Fibroblast of peridontal ligament (primary cell): ENCODE data around the gene GRID1.
"Not testable (repeated sequence)": the region's sequence is repeated elsewhere in the genome, so short reads cannot be mapped to it uniquely, and the experiment has no call there.

Source experiments
- DNase-seq: peaks from one replicate; pipeline ENCODE4 v3.0.0-alpha.2; 2010; ENCODE audit errors: extremely low read depth

The GRID1 gene

GRCh38 chr10:85720931-85721590 is 645.5 kb downstream of the GRID1 start:
- no peak for DNase-seq

GRCh38 chr10:85719408-85719807 is 647.2 kb downstream of the GRID1 start:
- no peak for DNase-seq

GRCh38 chr10:85713885-85714284 is 652.7 kb downstream of the GRID1 start:
- DNase-seq, result no peak

GRCh38 chr10:85702768-85703167 is 663.8 kb downstream of the GRID1 start:
- no peak for DNase-seq

GRCh38 chr10:85699066-85699465 is 667.5 kb downstream of the GRID1 start:
- not testable (repeated sequence) for DNase-seq

- no peak for DNase-seq
These were observed 669.7 kb downstream of the GRID1 start for GRCh38 chr10:85696893-85697292.

GRCh38 chr10:85682621-85683020 is 684.0 kb downstream of the GRID1 start:
- no peak for DNase-seq

- DNase-seq, result no peak
These were observed 686.9 kb downstream of the GRID1 start for GRCh38 chr10:85679710-85680109.

- DNase-seq, result no peak
These were observed 687.5 kb downstream of the GRID1 start for GRCh38 chr10:85679061-85679460.

- DNase-seq, result no peak
These were observed 691.7 kb downstream of the GRID1 start for GRCh38 chr10:85674851-85675250.

- DNase-seq, result no peak
These were observed 693.3 kb downstream of the GRID1 start for GRCh38 chr10:85673270-85673669.

- DNase-seq, result no peak
These were observed 695.1 kb downstream of the GRID1 start for GRCh38 chr10:85671530-85671929.

- DNase-seq, result no peak
These were observed 698.1 kb downstream of the GRID1 start for GRCh38 chr10:85668522-85668921.

GRCh38 chr10:85667638-85668233 is 698.9 kb downstream of the GRID1 start:
- no peak for DNase-seq

- no peak for DNase-seq
These were observed 699.6 kb downstream of the GRID1 start for GRCh38 chr10:85666987-85667386.

GRCh38 chr10:85666102-85666501 is 700.5 kb downstream of the GRID1 start:
- DNase-seq, result no peak

- no peak for DNase-seq
These were observed 700.9 kb downstream of the GRID1 start for GRCh38 chr10:85665681-85666080.

GRCh38 chr10:85665078-85665477 is 701.5 kb downstream of the GRID1 start:
- no peak for DNase-seq

GRCh38 chr10:85661123-85661522 is 705.5 kb downstream of the GRID1 start:
- no peak for DNase-seq

GRCh38 chr10:85659331-85659730 is 707.3 kb downstream of the GRID1 start:
- DNase-seq, result no peak

- DNase-seq, result no peak
These were observed 708.1 kb downstream of the GRID1 start for GRCh38 chr10:85658518-85658917.

- DNase-seq, result no peak
These were observed 709.0 kb downstream of the GRID1 start for GRCh38 chr10:85657476-85658113.

GRCh38 chr10:85655411-85655810 is 711.2 kb downstream of the GRID1 start:
- DNase-seq, result no peak
